Transverse colon (tissue), 3 donors: ENCODE results near the gene RNASE9.

ENCODE experiments used
- EP300 ChIP-seq: sonication (generic); formaldehyde crosslinking; IDR thresholded peaks from one replicate; pipeline ENCODE4 v1.6.1; 2017; ENCODE audit warnings: antibody characterized with exemption, low read depth
- POLR2A ChIP-seq: fragments of 450-650 bp; IDR thresholded peaks from one replicate; pipeline ENCODE4 v1.6.1; 2016; ENCODE audit warnings: antibody characterized with exemption, mild to moderate bottlenecking, moderate library complexity
- TF ChIP-seq, protein P1 (sequence below), 5 experiments: fragments of 200-600 bp in 3 of 5; fragments of 450-650 bp in 2 of 5; sonication (generic) in 3 of 5; IDR thresholded peaks; 1 replicate in 2 of 5; 2 replicates in 3 of 5; pipeline ENCODE4 v1.5.1; 2016 to 2017; ENCODE audit warnings: antibody characterized with exemption in 5 of 5, inconsistent platforms in 3 of 5, mild to moderate bottlenecking in 2 of 5, moderate library complexity in 1 of 5

DNA sequence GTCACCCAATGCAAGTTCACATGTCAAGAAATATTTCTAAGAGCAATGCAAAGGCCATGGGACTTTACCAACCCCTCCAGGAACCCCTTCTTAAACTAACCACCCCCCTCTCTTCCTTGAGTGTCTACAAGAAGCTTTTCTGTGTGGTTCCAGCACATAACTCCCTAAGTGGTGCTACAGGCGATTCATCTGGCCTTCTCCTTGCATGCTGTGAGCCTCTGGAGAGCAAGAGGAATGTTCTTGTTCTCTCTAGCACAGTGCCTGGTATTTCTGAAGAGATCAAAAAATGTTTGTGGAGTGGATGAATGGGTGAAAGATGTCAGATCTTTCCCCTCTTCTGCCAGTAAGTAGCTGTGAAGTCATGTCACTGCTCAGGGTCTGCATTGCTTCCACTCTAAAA, 36.3 kb upstream of the RNASE9 start:
- TF ChIP-seq, protein P1, sequence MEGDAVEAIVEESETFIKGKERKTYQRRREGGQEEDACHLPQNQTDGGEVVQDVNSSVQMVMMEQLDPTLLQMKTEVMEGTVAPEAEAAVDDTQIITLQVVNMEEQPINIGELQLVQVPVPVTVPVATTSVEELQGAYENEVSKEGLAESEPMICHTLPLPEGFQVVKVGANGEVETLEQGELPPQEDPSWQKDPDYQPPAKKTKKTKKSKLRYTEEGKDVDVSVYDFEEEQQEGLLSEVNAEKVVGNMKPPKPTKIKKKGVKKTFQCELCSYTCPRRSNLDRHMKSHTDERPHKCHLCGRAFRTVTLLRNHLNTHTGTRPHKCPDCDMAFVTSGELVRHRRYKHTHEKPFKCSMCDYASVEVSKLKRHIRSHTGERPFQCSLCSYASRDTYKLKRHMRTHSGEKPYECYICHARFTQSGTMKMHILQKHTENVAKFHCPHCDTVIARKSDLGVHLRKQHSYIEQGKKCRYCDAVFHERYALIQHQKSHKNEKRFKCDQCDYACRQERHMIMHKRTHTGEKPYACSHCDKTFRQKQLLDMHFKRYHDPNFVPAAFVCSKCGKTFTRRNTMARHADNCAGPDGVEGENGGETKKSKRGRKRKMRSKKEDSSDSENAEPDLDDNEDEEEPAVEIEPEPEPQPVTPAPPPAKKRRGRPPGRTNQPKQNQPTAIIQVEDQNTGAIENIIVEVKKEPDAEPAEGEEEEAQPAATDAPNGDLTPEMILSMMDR (IDR thresholded peaks at IDR 0.05) = no peak
- TF ChIP-seq POLR2A = no peak
- no peak for TF ChIP-seq EP300
